Measurements from ENCODE around the gene WWOX.

Gene WWOX

DNA sequence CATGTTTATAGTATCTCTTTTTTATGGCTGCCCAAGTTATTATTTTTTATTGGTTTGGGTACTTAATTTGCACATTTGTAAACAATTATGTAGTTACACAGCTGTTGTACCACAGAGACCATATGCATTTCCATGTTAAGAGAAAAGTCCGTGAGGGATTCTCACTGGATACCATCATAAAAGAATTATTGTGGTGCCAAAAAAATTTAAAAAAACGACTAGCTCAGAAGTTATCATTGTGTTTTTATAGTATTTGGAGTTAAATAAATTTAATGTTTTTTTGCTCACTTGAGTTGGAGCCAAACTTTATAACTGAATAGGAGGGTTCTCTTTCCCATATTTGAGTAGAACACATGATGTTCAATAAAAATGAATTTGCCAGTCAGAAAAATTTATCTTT, 618.7 kb downstream of the WWOX start:
- DNase-seq = no peak

DNA sequence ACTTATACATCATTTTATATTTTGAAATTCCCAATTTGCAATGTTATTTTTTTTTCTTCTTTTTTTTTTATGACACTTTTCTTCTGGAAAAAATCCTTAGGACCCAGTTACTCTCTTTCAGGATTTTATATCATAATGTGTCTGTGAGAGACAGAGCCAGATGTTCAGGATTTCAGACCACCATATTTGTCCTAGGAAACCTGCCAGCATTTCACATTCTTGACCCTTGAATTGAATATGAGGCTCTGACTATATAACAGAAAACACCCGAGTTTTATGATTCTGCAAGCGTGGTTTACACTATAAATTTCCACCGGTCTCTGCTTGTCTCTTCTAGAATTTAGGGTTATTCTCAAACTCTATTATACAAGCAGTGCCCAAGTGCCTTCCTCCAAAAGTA, 621.0 kb downstream of the WWOX start:
- DNase-seq = no peak

DNA sequence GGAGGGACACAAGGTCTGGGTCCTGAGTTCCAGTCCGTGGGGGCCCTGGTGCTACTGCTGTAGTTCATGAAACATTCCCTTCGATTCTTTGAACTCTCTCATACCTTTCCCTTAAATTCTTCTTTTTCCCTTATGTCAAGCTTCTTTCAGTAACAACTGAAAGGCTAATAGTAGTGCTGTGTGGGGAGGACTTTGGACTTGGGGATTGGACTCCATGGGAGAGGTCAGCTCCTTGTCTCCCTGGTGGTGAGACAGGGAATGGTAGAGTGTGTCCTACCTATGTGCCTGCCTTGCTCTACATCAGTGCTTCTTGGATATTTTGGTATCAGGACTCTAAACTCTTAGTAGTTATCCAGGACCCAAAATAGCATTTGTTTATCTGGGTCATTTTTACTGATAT, 628.1 kb downstream of the WWOX start:
- DNase-seq = no peak

DNA sequence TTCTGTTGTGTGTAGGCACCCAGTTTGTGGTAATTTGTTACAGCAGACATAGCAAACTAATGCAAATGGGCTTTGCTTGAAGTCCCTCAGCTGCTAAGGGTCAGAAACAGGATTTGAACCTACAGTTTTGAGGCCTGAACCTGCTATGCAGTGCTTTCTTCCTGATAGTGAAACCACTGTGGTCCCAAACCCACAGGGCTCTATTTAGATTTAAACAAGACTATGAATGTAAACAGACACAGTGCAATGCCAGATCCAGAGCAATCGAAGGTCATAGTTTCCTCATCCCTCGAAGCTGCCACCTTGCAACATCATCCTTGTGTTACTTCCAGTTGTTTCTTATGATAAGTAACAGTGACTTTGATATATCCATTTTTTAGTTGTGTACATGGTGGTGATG, 630.2 kb downstream of the WWOX start:
- no peak for DNase-seq

DNA sequence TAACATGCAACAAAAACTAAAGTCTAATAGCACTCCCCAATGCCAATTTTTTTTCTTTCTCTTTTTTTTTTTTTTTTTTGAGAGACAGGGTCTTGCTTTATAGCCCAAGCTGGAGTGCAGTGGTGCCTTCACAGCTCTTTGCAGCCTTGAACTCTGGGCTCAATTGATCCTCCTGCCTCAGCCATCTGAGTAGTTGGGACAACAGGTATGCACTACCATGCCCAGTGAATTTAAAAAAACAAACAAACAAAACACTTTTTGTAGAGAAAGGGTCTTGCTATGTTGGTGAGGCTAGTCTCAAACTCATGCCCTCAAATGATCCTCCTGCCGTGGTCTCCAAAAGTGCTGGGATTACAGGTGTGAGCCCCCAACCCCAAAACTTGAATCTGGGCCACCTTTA, 632.3 kb downstream of the WWOX start:
- DNase-seq = no peak

DNA sequence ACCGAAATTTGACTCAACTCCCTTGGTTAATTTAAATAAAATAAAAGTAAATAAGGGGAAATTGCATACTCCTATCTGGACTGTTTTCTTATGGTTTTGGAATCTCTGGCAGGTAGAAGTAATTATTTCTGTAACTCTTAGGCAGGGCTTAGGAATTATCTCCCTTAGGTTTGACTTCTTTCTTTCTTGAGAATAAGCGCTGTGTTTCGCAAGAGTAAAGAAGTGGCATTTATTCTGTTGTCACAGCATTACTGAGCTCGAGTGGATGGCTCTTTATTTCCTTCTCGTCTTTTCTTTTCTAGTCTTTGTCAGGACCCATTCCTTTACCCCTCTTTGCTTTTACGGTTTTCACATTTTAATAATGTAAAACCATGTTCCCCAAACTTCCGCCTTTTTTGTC, 633.2 kb downstream of the WWOX start:
- no peak for DNase-seq

DNA sequence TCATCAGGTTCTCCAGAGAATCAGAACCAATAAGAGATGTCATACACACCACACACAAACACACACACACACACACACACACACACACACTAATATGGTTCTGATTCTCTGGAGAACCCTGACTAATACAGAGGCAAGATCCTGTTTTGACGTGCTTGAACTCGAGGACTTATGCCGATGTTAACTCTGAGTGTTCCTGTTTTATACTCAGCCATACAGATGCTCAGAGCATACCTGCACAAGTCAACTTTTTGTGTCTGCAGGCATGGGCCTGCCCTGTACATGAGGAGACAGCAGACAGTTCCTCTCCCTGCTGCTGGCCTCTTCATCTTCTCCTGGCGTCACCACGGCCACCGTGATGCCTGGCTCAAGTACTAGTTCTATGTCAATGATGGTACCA, 635.9 kb downstream of the WWOX start:
- no peak for DNase-seq

DNA sequence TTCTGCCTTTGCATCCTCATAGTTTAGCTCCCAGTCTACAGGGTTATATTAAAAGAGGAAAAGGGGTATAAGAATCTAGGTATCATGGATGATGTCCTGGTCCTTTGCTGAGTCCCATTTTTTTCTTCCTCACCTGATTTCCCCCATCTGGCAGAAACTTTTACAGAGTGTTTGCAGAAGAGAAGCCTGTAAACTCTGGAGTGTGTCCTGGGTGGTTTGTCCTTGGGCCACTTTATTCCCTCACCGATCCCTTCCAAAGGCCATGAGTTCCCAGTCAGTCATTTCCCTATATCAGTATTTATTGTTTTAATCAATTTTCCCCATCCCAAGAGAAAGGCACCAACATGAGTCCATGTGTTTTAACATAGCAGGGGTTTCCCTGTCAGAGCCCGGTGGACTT, 638.2 kb downstream of the WWOX start:
- no peak for DNase-seq

DNA sequence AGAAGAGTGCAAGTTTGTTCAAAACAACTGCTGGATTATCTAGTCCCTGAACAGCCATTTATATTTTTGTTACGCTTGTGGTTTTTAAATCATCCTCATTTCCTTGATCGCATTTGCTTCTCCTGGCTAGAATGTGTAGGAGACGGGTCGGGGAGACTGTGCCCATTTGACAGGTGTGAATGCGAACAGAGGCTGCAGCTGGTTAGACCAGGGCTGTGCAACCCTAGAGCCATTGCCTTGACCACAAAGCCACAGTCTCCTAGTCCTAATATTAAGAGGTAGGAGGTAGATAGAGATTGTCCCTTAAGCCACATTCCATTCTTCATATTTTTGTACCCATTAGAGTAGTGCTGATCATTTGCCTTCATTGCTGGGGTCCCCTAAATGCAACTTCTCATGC, 639.1 kb downstream of the WWOX start:
- DNase-seq = no peak

DNA sequence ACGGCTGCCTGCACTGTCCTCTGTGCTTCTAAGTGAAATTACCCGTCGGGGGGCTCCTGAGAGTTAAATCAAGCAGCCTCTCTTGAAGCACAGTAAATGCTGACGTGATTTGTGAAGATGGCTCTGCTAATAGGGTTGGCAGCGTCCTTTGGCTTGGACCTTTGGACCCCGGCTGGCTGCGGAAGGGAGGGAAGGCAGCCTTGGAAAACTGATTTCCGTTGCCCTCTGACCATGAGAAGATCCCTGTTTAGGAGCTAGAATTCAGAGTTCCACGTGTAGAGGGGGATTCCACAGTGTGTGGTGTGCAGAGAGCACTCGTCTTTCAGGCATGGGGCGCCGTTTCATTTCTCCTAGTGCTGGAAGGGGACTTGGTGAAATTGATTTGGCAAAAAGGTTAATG, 640.8 kb downstream of the WWOX start:
- no peak for DNase-seq

DNA sequence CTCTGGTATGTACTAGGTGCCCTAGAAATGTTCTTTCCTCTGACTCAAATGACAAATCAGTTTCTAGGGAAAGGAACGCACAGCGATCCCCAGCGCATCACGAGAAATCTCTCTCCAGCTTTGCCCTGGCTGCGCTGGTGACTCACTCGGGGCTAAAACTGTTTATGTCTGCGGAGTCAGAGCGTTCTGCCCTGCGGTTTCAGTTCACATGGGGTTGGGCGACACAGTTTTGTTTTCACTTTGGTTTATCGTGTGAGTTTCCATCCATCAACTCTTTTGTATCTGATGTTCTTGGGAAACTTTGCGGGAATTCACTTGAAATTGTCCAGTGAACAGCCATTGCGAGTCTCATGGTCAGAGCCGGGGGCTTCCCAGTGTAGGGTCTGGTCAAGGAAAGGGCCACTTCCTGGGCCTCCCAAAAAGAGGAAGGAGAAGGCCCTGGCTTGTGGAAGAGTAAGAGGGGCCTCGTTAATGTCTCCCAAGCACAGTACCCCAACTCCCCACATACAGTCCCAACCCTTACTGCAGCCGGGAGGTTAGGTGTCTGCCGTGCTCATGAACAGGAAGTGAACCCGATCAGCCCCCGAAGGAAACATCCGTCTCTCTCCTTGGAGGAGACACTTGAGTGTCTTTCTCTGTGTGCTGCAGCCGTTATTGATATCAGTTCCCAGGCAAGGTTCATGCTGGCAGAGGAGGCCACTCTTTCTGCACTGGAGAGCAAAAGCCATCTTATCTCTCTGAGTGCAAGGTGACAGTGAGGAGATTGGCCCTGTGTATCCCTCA, 643.2 kb downstream of the WWOX start:
- DNase-seq = peak; percentile 92

DNA sequence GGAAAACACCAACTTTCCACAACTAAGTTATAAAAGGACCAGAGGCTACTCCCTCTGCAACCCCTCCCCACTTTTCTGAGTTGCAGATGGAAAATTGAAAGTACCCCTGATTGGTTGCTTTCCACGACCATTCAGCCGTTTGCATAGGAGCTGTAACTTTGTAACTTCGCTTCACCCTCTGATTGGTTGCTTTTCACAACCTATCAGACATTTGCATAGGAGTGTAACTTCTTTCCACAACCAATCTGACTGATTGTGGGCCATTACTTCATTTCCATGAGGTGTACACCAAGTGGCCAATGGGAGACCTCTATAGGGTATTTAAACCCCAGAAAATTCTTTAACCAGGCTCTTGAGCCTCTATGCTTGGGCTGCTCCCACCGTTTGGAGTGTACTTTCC, 644.1 kb downstream of the WWOX start:
- DNase-seq = no peak

DNA sequence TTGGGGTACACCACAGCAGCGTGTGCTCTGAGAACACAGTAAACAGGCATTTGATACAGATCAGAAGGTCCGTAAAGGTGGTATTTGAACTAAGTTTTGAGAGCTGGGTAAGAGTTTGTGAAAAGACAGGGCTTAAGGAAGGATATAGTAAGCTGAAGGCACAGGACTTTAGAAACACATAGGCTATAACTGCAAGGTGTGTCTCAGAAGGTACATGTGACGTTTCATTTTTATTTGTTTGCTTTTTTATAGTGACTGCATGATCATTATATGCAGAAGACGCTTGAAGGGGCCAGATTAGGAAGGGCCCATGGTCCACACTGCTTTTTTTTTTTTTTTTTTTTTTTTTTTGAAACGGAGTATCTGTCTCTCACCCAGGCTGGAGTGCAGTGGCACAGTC, 644.6 kb downstream of the WWOX start:
- DNase-seq = no peak

DNA sequence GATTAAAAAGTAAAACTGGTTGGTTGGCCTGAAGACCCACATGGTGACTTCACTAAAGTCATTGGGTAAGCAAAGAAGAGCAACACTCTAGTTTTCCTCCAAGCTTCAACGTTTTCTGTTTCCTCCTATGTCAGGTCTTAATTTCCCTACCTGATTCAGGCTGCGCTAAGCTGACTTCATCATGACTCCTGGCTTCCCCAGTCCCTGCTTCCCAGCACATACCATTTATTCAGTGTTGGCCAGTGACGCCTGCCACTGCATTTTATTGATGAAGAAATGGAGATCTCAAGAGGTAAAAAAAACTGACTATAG, 645.3 kb downstream of the WWOX start:
- no peak for DNase-seq

DNA sequence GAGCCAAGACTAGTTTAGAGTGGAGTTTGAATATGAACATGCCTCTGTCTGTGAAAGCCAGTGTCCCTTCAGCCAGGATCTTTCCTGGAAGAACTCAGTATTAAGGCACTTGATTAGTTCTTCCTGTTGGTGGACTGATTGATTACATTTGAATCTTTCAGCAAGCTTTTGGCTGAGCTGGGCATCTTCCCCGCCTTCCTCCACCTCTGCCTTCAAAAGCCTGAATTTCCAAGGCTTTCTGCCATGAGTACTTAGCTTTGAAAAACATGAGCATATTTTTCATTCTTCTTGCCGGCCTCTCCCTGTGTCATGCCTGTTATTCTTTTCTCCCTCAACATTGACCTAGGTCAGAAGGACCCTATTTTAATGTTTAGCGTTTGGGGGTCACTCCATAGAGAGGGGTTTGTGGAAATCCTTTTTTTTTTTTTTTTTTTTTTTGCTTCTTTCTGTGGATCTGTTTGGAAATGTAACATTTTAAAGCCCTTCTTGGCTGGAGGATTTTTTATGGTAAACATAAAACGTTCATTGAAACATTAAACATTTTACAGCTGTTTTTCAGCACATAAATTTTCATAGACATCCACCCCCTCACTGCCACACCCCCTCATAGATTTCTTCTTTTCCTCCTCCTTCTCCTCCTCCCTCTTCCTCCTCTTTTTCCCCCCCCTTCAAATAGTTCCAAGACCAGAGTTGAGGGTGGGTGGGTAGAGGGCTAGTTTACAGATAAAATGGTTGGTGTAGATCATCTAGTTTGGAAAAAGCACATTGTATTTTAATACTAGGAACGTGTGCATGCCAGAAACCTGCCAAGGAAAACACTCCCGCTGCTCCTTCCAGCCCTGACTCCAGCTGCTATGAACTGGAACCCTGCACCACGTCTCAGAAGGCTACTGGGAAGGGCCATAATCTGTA, 645.9 kb downstream of the WWOX start:
- no peak for DNase-seq

DNA sequence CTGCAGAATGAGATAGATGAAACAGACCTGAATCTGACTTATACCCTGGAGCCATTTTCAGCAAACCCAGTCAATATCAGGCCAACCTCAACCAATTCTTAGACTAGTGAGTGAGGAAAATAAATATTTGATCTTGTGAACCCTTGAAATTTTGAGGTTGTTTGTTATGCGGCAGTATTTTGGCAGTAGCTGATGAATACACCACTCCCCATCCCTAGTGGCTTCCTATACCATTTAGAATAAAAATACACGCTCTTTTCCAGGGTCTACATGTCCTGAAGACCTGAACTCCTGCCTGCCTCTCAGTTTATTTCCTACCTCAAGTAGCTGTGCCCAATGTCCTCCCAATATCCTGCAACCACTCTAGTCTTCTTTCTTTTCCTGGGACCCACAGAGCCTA, 647.3 kb downstream of the WWOX start:
- no peak for DNase-seq

DNA sequence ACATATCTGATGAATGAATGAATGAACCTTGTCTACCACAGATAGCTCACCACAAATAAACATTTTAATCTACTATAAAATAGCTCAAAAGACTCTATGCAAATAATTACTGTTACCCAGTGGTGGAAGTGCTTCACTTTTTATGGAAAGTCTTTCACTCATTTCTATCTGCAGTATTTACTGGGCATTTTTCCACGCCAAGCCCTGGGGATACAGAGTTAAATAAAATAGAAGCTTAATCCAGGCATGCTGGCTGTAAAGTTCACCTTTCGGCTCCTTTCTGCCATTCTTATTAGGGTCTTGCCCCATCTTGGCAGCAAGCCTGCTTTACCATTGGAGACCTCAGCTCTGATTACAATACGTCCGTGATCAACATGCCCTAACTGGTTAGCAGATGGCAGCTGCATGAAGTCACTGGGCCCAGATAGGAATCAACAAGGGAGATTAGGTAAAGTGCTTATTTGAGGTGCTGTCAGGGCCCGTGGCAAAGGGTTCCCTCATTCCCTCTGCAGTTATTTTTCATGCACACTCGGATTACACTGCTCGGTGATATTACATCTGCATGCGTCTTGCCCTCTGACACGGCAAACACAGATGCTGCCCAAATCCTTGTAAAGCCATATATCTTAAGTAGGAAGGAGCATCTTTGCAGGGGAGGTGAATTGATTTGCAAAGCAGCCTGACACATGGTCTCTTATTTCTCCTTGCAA, 648.9 kb downstream of the WWOX start:
- no peak for DNase-seq

DNA sequence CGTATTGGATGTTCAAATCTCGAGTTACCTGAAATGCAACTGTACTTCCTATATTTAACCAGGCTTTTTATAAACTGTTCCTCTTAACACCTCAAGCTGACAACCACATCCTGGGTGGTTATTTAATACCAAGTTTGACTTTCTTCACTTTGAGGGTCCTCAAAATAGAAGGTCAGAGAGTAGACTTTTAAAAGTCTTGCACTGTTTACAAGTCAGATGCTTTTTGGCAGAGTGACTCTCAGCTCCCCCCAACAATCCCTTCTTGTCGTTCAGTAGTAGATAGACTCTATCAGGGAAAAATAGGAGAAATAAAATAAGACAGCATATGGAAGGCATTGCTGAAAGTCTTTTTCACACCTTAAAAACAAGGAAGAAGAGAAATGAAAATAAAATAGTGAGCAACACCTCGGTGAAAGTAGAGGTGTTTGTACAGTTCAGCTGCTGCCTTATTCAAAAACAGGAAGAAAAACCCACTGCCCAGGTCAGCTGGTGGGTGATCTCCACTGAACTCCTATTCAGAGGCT, 650.4 kb downstream of the WWOX start:
- no peak for DNase-seq

DNA sequence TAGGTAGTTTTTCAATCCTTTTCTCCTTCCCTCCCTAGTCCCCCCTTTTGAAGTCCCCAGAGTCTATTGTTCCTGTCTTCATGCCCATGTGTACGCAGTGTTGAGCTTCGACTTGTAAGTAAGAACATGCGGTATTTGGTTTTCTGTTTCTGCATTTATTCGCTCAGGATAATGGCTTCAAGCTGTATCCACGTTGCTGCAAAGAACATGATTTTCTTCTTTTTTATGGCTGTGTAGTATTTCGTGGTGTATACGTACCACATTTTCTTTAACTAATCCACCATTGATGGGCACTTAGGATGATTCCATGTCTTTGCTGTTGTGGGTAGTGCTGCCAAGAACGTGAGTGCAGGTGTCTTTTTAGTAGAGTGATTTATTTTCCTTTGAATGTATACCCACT, 651.2 kb downstream of the WWOX start:
- no peak for DNase-seq

DNA sequence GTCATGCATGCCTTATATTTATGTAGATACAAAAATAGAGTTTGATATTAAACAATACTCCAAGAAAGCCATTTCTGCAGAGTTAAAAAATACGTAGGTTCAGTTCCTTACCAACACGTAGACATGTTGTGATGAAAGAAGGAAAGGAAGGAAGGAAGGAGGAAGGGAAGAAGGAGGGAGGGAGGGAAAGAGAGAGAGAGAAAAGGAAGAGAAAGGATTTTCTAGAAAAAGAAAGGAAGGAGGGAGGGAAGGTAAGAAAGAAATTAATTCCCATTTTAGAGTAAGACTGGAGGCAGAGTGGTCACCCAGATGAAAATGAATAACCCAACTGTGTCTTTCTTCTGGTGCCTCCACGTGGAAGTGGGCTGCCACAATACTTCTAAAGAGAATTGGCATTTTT, 652.1 kb downstream of the WWOX start:
- no peak for DNase-seq

DNA sequence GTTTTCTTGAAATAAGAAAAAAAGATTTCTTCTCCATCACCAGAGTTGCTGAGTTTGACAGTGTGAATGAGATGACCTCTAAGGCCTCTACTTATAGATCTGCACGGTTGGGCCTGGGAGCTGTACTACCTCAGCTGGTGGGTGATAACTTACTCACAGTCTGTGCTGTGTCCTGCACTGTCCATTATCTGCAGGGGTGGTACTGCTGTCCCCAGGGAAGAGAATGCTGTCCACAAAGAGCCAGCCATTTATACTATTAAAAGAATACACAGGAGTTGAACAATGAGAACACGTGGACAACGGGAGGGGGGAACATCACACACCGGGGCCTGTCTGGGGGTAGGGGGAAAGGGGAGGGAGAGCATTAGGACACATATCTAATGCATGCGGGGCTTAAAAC, 655.3 kb downstream of the WWOX start:
- no peak for DNase-seq

DNA sequence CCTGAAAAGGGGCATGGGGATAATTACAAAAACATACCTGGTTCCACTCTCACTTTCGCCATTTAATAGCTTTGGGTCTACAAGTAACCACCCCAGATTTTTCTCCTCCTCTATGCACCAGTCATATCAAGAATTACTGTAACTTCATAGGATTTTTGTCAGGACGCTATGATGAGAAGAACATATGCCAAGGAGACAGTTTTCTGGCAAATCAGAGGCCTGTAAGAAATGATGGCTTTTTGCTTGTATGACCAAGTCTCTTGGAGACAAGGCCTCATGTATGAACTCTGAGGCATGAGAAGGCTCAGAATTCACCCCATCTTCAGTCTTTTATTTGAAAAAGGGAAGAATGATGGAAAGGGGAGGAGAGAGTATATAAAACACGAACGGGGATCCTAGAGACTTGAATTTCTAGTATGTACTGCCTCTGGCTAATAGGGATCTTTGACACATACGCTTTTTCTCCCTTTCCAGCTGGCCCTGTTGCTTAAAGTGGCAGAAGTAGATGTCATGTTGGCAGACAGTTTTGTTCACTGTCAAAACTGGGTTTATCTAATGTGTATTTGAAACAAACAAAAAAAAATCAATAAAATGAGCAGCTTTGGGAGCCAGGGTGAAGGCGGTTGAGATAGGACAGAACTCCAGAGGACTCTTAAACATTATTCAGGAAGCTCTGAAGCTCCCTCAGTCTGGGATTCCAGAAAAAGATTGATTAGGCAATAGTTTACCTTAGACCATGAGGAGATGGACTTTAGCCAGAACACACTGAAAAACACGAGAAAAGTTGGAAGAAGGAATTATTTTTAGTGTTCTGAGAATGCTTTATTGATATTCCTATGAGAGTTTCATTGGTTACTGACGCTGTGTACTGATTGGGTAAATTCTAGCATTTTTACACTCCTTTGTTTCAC, 656.6 kb downstream of the WWOX start:
- DNase-seq = no peak

DNA sequence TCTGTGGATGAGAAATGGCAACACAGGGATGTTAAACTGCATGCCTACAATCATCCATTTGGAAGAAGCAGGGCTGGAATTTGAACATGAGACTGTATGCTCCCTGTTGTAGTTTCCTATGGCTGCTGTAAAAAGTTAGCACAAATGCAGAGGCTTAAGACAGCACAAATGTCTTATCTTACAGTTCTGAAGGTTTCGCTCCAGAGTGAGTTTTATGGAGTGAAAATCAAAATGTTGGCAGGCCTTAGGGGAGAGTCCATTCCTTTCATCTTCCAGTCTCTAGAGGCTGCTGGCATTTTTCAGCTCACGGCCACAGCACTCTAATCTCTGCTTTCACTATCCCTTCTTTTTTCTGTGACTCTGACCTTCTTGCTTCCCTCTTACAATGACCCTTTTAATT, 660.1 kb downstream of the WWOX start:
- DNase-seq = no peak

Data from inflammatory macrophage treated with lipopolysaccharide for 4 hours (primary cell).